MM.1S (cell line): ENCODE data around the gene DHRS2.

Experiments used
- DNase-seq: peaks from one replicate; pipeline ENCODE4 v3.0.0-alpha.2; 2015
- H2AFZ ChIP-seq: fragments of 300-600 bp; sonication (generic); 2 replicates; pipeline ENCODE4 v1.6.0; 2016; ENCODE audit warnings: antibody characterized with exemption, low read length
- H3F3A ChIP-seq: fragments of 300-600 bp; sonication (generic); 2 replicates; pipeline ENCODE4 v1.6.1; 2016; ENCODE audit warnings: mild to moderate bottlenecking, antibody characterized with exemption, low read length, moderate library complexity, mixed read lengths; ENCODE audit not compliant: insufficient read depth
- H3K27ac ChIP-seq: fragments of 300-600 bp; sonication (generic); 2 replicates; pipeline ENCODE4 v1.5.1; 2016; ENCODE audit warnings: mild to moderate bottlenecking, low read length
- H3K27me3 ChIP-seq: fragments of 300-600 bp; sonication (generic); replicated peaks from 2 replicates; pipeline ENCODE4 v1.6.0; 2016; ENCODE audit warnings: low read length; ENCODE audit not compliant: insufficient read depth
- H3K36me3 ChIP-seq: fragments of 300-600 bp; sonication (generic); replicated peaks from 2 replicates; pipeline ENCODE4 v1.6.1; 2016; ENCODE audit warnings: mild to moderate bottlenecking, low read length, mixed read lengths; ENCODE audit not compliant: insufficient read depth
- H3K4me1 ChIP-seq: fragments of 300-600 bp; sonication (generic); 2 replicates; pipeline ENCODE4 v1.6.1; 2016; ENCODE audit warnings: low read length, mixed read lengths
- H3K4me2 ChIP-seq: fragments of 300-600 bp; sonication (generic); 2 replicates; pipeline ENCODE4 v1.6.0; 2016; ENCODE audit warnings: low read depth, low read length
- H3K4me3 ChIP-seq: fragments of 300-600 bp; sonication (generic); 2 replicates; pipeline ENCODE4 v1.5.1; 2016; ENCODE audit warnings: low read length, mixed read lengths
- H3K79me2 ChIP-seq: fragments of 300-600 bp; sonication (generic); 2 replicates; pipeline ENCODE4 v1.6.1; 2016; ENCODE audit warnings: mixed run types, low read length, mixed read lengths
- H3K9ac ChIP-seq: fragments of 300-600 bp; sonication (generic); 2 replicates; pipeline ENCODE4 v1.6.1; 2016; ENCODE audit warnings: low read length, mixed read lengths
- H3K9me2 ChIP-seq: fragments of 300-600 bp; sonication (generic); replicated peaks from 2 replicates; pipeline ENCODE4 v1.6.1; 2016; ENCODE audit warnings: mild to moderate bottlenecking, low read length, mixed read lengths; ENCODE audit not compliant: insufficient read depth
- H3K9me3 ChIP-seq: fragments of 300-600 bp; sonication (generic); replicated peaks from 2 replicates; pipeline ENCODE4 v1.6.1; 2016; ENCODE audit warnings: mild to moderate bottlenecking, low read length, mixed read lengths; ENCODE audit not compliant: insufficient read depth
- H4K20me1 ChIP-seq: fragments of 300-600 bp; sonication (generic); 2 replicates; pipeline ENCODE4 v1.6.1; 2016; ENCODE audit warnings: mild to moderate bottlenecking, low read length, moderate library complexity, mixed read lengths; ENCODE audit not compliant: insufficient read depth
- EZH2 ChIP-seq: fragments of 300-600 bp; sonication (generic); optimal IDR thresholded peaks from 2 replicates; pipeline ENCODE3; 2017; ENCODE audit warnings: low read depth, mild to moderate bottlenecking, antibody characterized with exemption, low read length, mixed read lengths
- EZH2phosphoT487 ChIP-seq: fragments of 300-600 bp; sonication (generic); IDR thresholded peaks from 2 replicates; pipeline ENCODE4 v1.6.1; 2018; ENCODE audit warnings: antibody characterized with exemption, low read length
- TF ChIP-seq, protein P1 (sequence below): fragments of 300-600 bp; sonication (generic); IDR thresholded peaks from 2 replicates; pipeline ENCODE4 v1.5.1; 2016; ENCODE audit warnings: antibody characterized with exemption, low read length, mixed read lengths

The DHRS2 gene

DNA sequence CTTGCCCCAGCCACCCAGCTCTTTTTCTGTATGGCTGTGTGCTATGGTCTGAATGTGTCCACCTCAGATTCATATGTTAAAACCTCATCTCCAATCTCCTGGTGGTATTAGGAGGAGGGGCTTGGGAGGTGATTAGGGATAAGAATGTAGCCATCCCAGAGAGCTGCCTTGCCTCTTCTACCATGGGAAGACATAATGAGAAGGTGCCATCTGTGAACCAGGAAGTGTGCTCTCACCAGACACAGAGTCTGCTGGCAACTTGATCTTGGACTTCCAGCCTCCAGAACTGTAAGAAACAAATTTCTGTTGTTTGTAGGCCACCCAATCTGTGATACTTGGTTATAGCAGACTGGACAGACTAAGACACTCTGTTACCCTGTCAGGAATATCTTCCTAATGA, 34.7 kb upstream of the DHRS2 start:
- TF ChIP-seq EZH2 = no peak
- no peak for TF ChIP-seq EZH2phosphoT487
- TF ChIP-seq, protein P1, sequence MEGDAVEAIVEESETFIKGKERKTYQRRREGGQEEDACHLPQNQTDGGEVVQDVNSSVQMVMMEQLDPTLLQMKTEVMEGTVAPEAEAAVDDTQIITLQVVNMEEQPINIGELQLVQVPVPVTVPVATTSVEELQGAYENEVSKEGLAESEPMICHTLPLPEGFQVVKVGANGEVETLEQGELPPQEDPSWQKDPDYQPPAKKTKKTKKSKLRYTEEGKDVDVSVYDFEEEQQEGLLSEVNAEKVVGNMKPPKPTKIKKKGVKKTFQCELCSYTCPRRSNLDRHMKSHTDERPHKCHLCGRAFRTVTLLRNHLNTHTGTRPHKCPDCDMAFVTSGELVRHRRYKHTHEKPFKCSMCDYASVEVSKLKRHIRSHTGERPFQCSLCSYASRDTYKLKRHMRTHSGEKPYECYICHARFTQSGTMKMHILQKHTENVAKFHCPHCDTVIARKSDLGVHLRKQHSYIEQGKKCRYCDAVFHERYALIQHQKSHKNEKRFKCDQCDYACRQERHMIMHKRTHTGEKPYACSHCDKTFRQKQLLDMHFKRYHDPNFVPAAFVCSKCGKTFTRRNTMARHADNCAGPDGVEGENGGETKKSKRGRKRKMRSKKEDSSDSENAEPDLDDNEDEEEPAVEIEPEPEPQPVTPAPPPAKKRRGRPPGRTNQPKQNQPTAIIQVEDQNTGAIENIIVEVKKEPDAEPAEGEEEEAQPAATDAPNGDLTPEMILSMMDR = no peak
- H2AFZ ChIP-seq = no peak overlapping the region

DNA sequence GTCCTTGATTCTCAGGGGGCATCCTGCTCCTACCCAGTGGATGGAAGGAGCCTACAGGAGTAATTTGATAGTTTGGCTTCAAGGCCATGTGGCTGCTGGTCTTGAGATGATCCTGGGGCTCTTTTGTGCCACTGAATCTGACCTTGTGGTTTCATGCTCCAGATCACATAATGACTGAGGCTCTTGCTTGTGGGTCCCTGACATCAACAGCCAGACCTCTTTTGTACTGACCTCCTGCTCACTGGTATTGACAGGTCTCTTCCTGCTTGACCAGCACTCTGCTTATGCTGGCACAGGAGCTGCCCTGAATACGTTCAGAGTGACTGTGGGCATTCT, 34.4 kb upstream of the DHRS2 start:
- TF ChIP-seq EZH2 = no peak
- TF ChIP-seq, protein P1 = no peak
- TF ChIP-seq EZH2phosphoT487 = no peak
- Histone ChIP-seq H3K9me3 (no peaks in the 10 kb centered on the region), H3K9me2 (no peaks in the 10 kb centered on the region), H3K27me3 (no peaks in the 10 kb centered on the region), H3K27ac (no peak overlapping the region), H4K20me1 (no peaks in the 10 kb centered on the region), H3F3A (no peaks in the 10 kb centered on the region), H3K9ac (no peak overlapping the region), H3K4me2 (no peak overlapping the region), H3K4me3 (no peak overlapping the region), H3K79me2 (no peaks in the 10 kb centered on the region), H3K36me3 (no peaks in the 10 kb centered on the region), H3K4me1 (no peaks in the 10 kb centered on the region), H2AFZ (no peak overlapping the region)
- no peak for DNase-seq

More for the DNA sequence above, 34.7 kb upstream of the DHRS2 start:
- no peaks in the 10 kb centered on the region for H3K9me2 ChIP-seq
- no peak overlapping the region for H3K9ac ChIP-seq
- H3K27ac ChIP-seq = no peak overlapping the region
- DNase-seq = no peak
- H3K4me3 ChIP-seq = no peak overlapping the region
- H3K36me3 ChIP-seq = no peaks in the 10 kb centered on the region
- H3F3A ChIP-seq = no peaks in the 10 kb centered on the region
- no peaks in the 10 kb centered on the region for H3K27me3 ChIP-seq
- no peaks in the 10 kb centered on the region for H4K20me1 ChIP-seq
- no peak overlapping the region for H3K4me2 ChIP-seq
- H3K4me1 ChIP-seq = no peaks in the 10 kb centered on the region
- no peaks in the 10 kb centered on the region for H3K79me2 ChIP-seq
- H3K9me3 ChIP-seq = no peaks in the 10 kb centered on the region

DNA sequence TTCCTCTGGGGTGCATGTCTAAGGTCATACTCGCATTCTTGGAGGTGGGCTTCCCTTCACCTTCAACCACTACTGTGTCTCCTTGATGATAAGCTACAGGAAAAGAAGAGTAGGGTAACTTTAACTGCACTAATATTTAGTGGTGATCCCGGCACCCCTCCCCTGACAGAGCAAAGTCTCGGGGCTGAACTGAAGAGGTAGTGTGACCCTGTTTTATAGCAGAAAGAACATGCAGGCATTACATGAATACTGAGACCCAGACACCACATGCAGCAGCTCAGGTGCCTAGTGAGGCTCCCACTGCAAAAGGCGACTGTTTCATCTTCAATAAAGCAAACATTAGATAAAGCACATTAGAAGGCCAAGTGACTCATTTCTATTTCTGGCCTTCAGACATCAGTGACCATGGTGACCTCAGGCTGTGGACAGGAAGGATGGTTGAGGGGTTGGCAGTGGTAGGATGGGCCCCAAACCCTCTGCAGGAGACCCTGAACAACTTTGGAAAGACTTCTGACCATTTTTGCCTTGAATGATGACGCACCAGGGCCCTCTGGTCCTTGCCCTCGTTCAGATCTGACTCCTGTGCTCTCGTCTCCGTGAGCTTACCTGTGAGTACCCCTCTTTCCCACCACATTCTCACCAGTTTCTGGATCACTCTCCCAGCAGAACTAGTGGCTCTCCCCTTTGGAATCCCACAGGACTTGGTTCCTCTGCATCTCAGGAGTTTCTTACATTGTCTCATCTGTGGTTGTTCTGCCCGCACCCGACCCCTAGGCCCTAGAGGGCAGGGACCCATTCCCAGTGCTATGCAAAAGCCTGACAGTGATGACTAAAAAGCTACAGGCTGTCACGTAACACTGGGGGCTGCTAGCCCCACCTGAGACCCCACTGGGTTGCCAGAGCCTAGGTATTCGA, 33.7 kb upstream of the DHRS2 start:
- no peak overlapping the region for H3K4me3 ChIP-seq
- no peaks in the 10 kb centered on the region for H3K27me3 ChIP-seq
- no peaks in the 10 kb centered on the region for H3K4me1 ChIP-seq
- H3K79me2 ChIP-seq = no peaks in the 10 kb centered on the region
- no peak for DNase-seq
- H3K9me2 ChIP-seq = no peaks in the 10 kb centered on the region
- no peak overlapping the region for H3K9ac ChIP-seq
- H2AFZ ChIP-seq = no peak overlapping the region
- no peak overlapping the region for H3K27ac ChIP-seq
- no peak for TF ChIP-seq EZH2phosphoT487
- TF ChIP-seq, protein P1 = no peak
- no peak for TF ChIP-seq EZH2
- H3K36me3 ChIP-seq = no peaks in the 10 kb centered on the region
- no peaks in the 10 kb centered on the region for H3F3A ChIP-seq
- H4K20me1 ChIP-seq = no peaks in the 10 kb centered on the region
- H3K4me2 ChIP-seq = no peak overlapping the region
- H3K9me3 ChIP-seq = no peaks in the 10 kb centered on the region
